Colonic mucosa (tissue), 4 donors: ENCODE data around the gene LHPP. TPM values are rescaled to one million over a fixed set of nuclear protein-coding genes. Genes with fewer than 3 reads are reported as not detected.

ENCODE experiments used
- DNase-seq: peaks from one replicate; pipeline ENCODE4 v3.0.0-alpha.2; 2020
- H3K27ac ChIP-seq: fragments of 200-600 bp; one replicate; pipeline ENCODE4 v1.8.0; 2021
- H3K27me3 ChIP-seq: fragments of 200-600 bp; one replicate; pipeline ENCODE4 v1.8.0; 2021
- H3K36me3 ChIP-seq: fragments of 200-600 bp; one replicate; pipeline ENCODE4 v1.8.0; 2021
- H3K4me1 ChIP-seq: fragments of 200-600 bp; one replicate; pipeline ENCODE4 v1.8.0; 2021; ENCODE audit warnings: mild to moderate bottlenecking
- H3K4me3 ChIP-seq: fragments of 200-600 bp; one replicate; pipeline ENCODE4 v1.8.0; 2021
- H3K9ac ChIP-seq, 2 donors: one replicate each; pipeline ENCODE4 v1.7.0; 2013; ENCODE audit warnings: control low read depth in 2 of 2, low read depth in 2 of 2, low read length in 2 of 2
- H3K9me3 ChIP-seq: fragments of 200-600 bp; one replicate; pipeline ENCODE4 v1.8.0; 2021
- CTCF ChIP-seq: fragments of 200-600 bp; IDR thresholded peaks from one replicate; pipeline ENCODE4 v1.8.0; 2022; ENCODE audit warnings: antibody characterized with exemption, mild to moderate bottlenecking
- intact Hi-C: fragments of 100-400 bp; cut with DNase I; formaldehyde crosslinking; loops from one replicate; pipeline ENCODE4 v1.14.1; 2022
- total RNA-seq, 2 donors: library from RNA; stranded (reverse); fragmentation: NEBNext Ultra II Directional in 1 of 2; extraction: Animal tissue kit (Norgen Biotek cat#: 25700) in 1 of 2; gene quantifications; one replicate each; pipeline ENCODE4 v1.2.1, GENCODE V29; 2021
- donor health status: healthy.
- donor health status: DM: no; HTN: no; CAD: no.
- donor health status: DM: no; HTN: no; CAD: no.

The LHPP gene
- total RNA-seq, 2 donors from 2014 or later, result 12.8 to 24.6 TPM

GRCh38 chr10:124418726-124419501 is 42.7 kb upstream of the LHPP start, which contains the start of gene OAT:
TSS of gene OAT (minus strand) at chr10:124418923. CDS start at chr10:124412171, 6,752 bp downstream.
- no peaks in the 10 kb centered on the region for H3K9me3 ChIP-seq
- peak within 1 kb of the TSS; percentile 85 for H3K27ac ChIP-seq
- H3K27me3 ChIP-seq, result no peaks in the 10 kb centered on the region
- no peak for TF ChIP-seq CTCF
- peak within 1 kb of the TSS; percentile 95 for H3K4me3 ChIP-seq
- H3K4me1 ChIP-seq, result peaks cover 10% of the 10 kb centered on the region
- no peaks in the 10 kb centered on the region for H3K36me3 ChIP-seq
- intact Hi-C loops, result no loop called here
- H3K9ac ChIP-seq, result peak within 1 kb of the TSS; percentile 76 to 84
- DNase-seq, result peak; percentile 97

- DNase-seq, result no peak
- Histone ChIP-seq H3K36me3 (no peaks in the 10 kb centered on the region), H3K4me1 (peaks cover 10% of the 10 kb centered on the region), H3K4me3 (no peak overlapping the region), H3K9me3 (no peaks in the 10 kb centered on the region), H3K27ac (no peak overlapping the region), H3K9ac (no peak overlapping the region), H3K27me3 (no peaks in the 10 kb centered on the region)
- no peak for TF ChIP-seq CTCF
- intact Hi-C loops, result no loop called here
These were observed 42.0 kb upstream of the LHPP start for GRCh38 chr10:124419635-124420034.

- no peak overlapping the region for H3K4me3 ChIP-seq
- peaks cover 10% of the 10 kb centered on the region for H3K4me1 ChIP-seq
- no peaks in the 10 kb centered on the region for H3K36me3 ChIP-seq
- H3K9me3 ChIP-seq, result no peaks in the 10 kb centered on the region
- intact Hi-C loops, result no loop called here
- no peaks in the 10 kb centered on the region for H3K27me3 ChIP-seq
- H3K27ac ChIP-seq, result no peak overlapping the region
- peak; percentile 36 for DNase-seq
- H3K9ac ChIP-seq, result no peak overlapping the region
- no peak for TF ChIP-seq CTCF
These were observed 41.4 kb upstream of the LHPP start for GRCh38 chr10:124420254-124420653.

- Histone ChIP-seq H3K4me1 (peaks cover 4% of the 10 kb centered on the region), H3K9ac (no peak overlapping the region), H3K27me3 (peaks cover 4% of the 10 kb centered on the region), H3K27ac (no peak overlapping the region), H3K4me3 (no peak overlapping the region), H3K9me3 (no peaks in the 10 kb centered on the region), H3K36me3 (no peaks in the 10 kb centered on the region)
- no peak for TF ChIP-seq CTCF
- DNase-seq, result no peak
- intact Hi-C loops, result no loop called here
These were observed 38.9 kb upstream of the LHPP start for GRCh38 chr10:124422742-124423141.

- H3K27ac ChIP-seq, result no peak overlapping the region
- no peak for TF ChIP-seq CTCF
- no peak for DNase-seq
- H3K27me3 ChIP-seq, result peaks cover 4% of the 10 kb centered on the region
- no peak overlapping the region for H3K9ac ChIP-seq
- no peaks in the 10 kb centered on the region for H3K36me3 ChIP-seq
- H3K9me3 ChIP-seq, result no peaks in the 10 kb centered on the region
- intact Hi-C loops, result no loop called here
- H3K4me1 ChIP-seq, result peaks cover 3% of the 10 kb centered on the region
- no peak overlapping the region for H3K4me3 ChIP-seq
These were observed 37.8 kb upstream of the LHPP start for GRCh38 chr10:124423813-124424212.
